ENCODE results near the gene EFCAB10. TPM values are rescaled to one million over a fixed set of nuclear protein-coding genes. Genes with fewer than 3 reads are reported as not detected.
A peak's percentile ranks its signal among the peaks of the same experiment; 100 is the strongest.

Gene EFCAB10, protein sequence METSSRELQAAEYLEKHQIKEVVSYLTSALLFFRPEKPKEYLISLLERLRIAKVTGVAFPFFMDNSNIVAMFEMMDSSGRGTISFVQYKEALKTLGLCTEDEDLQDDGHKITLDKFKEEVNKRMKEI
- 6.0 TPM for total RNA-seq
- long read RNA-seq, partial matches to known transcripts = 0 of 1 reads
- long read RNA-seq, other reads (novel, unspliced or antisense) = 1 of 1 reads

DNA sequence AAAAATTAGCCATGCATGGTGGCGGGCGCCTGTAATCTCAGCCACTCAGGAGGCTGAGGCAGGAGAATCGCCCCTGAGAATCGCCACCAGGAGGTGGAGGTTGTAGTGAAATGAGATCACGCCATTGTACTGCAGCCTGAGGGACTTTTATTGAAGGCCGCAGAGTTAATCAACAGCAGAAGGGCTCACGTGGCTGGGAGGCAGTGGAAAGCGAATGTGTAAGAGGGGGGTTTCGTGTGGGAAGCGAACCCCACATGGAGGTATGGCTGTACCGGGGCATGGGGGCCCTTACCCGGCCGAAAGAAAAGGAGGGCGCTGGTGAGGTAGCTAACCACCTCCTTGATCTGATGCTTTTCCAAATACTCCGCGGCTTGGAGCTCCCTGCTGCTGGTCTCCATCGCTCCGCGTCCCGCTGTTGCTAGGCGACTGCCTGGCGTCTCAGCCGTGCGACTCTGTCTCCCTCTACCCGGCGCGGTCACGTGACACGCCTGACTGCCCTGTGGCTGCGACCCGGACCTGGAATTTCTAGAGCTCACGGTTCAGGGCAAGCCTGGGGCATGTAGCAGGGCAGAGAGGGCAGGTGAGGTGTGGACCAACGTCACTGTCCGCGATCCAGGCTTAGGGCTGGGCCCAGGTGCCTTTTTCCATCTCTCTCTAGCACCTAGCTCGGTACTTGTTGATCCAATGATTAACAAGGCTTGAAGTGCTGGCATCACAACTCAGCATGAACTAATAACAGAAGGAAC lies at the start of gene EFCAB10:
Gene EFCAB10 (minus strand): TSS at position 428 of the 746 bp plus-strand sequence. CDS start 30 bp downstream, at position 398.
- no peak within 1 kb of the TSS for H3K27ac ChIP-seq
- DNase-seq = peak; percentile 87
- peak; percentile 96 to 98 for ATAC-seq

DNA sequence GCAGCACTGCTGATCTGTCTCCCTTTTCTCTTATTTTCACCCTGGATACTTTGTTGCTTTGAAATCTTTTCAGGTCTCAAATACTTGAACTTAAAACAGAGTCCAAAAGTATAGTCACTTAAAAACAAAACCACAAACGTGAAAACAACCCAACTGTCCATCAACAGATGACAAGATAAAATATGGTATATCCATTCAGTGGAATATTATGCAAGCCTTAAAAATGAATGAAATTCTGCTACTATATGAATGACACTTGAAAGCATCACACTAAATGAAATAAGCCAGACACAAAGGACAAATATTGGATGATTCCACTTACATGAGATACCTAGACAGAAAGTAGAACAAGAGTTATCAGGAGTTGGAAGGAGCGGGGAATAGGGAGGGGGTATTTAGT lies 44.7 kb upstream of the EFCAB10 start:
- Histone ChIP-seq H3K4me1 (no peaks in the 10 kb centered on the region), H3K27ac (no peak overlapping the region), H3K27me3 (ENCODE audit: low read depth) (no peaks in the 10 kb centered on the region), H3K9me3 (peaks cover 3% of the 10 kb centered on the region), H3K36me3 (peaks cover 45% of the 10 kb centered on the region), H3K4me3 (no peak overlapping the region)
- ATAC-seq = no peak
- no peak for DNase-seq
- TF ChIP-seq, protein P1, sequence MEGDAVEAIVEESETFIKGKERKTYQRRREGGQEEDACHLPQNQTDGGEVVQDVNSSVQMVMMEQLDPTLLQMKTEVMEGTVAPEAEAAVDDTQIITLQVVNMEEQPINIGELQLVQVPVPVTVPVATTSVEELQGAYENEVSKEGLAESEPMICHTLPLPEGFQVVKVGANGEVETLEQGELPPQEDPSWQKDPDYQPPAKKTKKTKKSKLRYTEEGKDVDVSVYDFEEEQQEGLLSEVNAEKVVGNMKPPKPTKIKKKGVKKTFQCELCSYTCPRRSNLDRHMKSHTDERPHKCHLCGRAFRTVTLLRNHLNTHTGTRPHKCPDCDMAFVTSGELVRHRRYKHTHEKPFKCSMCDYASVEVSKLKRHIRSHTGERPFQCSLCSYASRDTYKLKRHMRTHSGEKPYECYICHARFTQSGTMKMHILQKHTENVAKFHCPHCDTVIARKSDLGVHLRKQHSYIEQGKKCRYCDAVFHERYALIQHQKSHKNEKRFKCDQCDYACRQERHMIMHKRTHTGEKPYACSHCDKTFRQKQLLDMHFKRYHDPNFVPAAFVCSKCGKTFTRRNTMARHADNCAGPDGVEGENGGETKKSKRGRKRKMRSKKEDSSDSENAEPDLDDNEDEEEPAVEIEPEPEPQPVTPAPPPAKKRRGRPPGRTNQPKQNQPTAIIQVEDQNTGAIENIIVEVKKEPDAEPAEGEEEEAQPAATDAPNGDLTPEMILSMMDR (IDR thresholded peaks at IDR 0.05) = no peak
- intact Hi-C loops (cut with DNase I) = no loop called here

More for the DNA sequence above, at the start of gene EFCAB10:
- Histone ChIP-seq H3K4me3 (peak within 1 kb of the TSS; percentile 37), H3K36me3 (no peaks in the 10 kb centered on the region), H3K9me3 (no peaks in the 10 kb centered on the region), H3K27me3 (ENCODE audit: low read depth) (peaks cover 7% of the 10 kb centered on the region), H3K4me1 (peaks cover 8% of the 10 kb centered on the region)
- TF ChIP-seq, protein P1 (IDR thresholded peaks at IDR 0.05) = no peak
- intact Hi-C loops (cut with DNase I) = no loop called here

DNA sequence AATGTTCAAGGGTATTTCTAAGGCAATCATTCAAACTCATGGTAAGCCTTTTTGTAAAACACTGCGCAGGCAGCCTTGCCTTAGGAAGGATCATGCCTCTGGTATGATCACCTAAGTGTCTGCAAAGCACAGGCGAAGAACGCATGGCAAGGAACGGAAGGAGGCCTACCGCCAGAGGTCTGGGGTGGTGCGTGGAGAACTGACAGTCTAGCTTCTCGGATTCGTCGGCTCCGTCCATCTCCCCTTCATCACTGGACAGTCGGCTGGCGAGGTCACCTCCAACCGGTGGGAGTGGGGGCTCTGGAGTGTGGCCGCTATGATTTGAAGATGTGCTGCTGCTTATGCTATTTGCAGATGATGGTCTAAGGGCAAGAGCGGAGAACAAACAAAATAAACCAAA lies 42.6 kb upstream of the EFCAB10 start:
- ATAC-seq = no peak
- H3K4me1 ChIP-seq = no peaks in the 10 kb centered on the region

DNA sequence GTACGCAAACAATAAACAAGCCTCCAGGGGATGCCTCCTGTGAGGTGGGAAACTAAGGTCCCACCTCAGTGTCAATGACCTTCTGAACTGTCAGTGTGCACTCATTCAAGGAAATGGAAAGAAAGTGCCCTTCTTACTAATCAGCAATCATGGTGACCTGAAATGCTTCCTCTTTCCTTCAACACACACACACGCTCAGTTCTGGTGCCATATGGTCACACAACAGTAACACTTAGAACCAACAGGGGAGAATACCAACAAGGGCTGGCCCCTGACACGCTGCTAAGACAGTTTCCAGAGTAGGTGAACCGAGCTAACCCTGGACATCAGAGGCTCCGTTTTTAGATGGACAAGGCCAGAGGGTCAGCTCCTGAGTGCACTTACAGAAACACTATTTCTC lies 42.1 kb upstream of the EFCAB10 start:
- DNase-seq = no peak
- peaks cover 3% of the 10 kb centered on the region for H3K9me3 ChIP-seq
- TF ChIP-seq, protein P1 (IDR thresholded peaks at IDR 0.05) = no peak
- H3K4me3 ChIP-seq = no peak overlapping the region
- ATAC-seq = no peak
- intact Hi-C loops (cut with DNase I) = no loop called here
- peaks cover 56% of the 10 kb centered on the region for H3K36me3 ChIP-seq
- no peak overlapping the region for H3K27ac ChIP-seq
- no peaks in the 10 kb centered on the region for H3K27me3 ChIP-seq (ENCODE audit: low read depth)
- no peaks in the 10 kb centered on the region for H3K4me1 ChIP-seq

More for the DNA sequence above, 42.6 kb upstream of the EFCAB10 start:
- Histone ChIP-seq H3K27ac (no peak overlapping the region), H3K36me3 (peaks cover 51% of the 10 kb centered on the region), H3K4me3 (no peak overlapping the region), H3K9me3 (peaks cover 3% of the 10 kb centered on the region), H3K27me3 (ENCODE audit: low read depth) (no peaks in the 10 kb centered on the region)
- no peak for DNase-seq
- TF ChIP-seq, protein P1 (IDR thresholded peaks at IDR 0.05) = no peak
- intact Hi-C loops (cut with DNase I) = no loop called here

DNA sequence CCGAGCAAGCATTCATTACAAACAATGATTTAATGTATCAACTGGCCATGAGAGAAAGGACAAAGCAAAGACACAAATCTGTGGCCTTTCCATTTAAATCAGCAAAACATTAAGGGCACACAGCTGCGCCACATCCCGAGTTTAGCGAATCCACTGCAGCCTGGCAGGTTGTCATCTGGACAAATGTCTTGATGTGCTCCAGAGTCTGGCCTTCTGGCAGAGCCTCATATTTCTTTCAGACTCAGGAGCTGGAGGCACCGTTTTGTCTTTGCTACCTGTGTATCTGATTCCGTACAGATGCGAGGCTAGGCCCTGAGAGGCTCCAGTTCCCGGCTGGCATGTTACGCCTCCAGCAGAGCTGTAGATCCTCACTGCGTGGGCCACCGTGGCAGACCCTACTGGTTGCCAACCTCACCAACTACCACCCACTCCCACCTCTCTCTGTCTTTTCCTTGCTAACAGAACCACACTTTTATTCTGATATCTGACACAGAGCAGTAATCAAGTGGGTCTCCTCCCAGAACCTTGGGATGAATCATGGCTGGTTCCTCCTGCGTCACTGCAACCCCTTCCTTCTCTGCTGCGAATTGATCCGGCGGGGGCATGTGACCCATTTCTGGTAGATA lies 40.9 kb upstream of the EFCAB10 start:
- Histone ChIP-seq H3K4me1 (no peaks in the 10 kb centered on the region), H3K4me3 (no peak overlapping the region), H3K36me3 (peaks cover 66% of the 10 kb centered on the region), H3K27ac (no peak overlapping the region), H3K9me3 (peaks cover 3% of the 10 kb centered on the region), H3K27me3 (ENCODE audit: low read depth) (no peaks in the 10 kb centered on the region)
- no peak for ATAC-seq
- intact Hi-C loops (cut with DNase I) = no loop called here
- no peak for DNase-seq
- TF ChIP-seq, protein P1 (IDR thresholded peaks at IDR 0.05) = no peak

Measured in lower lobe of right lung (tissue), 2 donors.